AG10803 (cell line): ENCODE measurements around the gene CHRNA7.

Source experiments
- DNase-seq: peaks from one replicate; pipeline ENCODE4 v3.0.0; 2010; ENCODE audit warnings: low read depth
- H3K4me3 ChIP-seq: 2 replicates; pipeline ENCODE4 v1.5.1; 2011; ENCODE audit warnings: mild to moderate bottlenecking, low read length, control low read depth
- TF ChIP-seq, protein P1 (sequence below): conservative IDR thresholded peaks from 2 replicates; pipeline ENCODE4 v1.5.1; 2011; ENCODE audit warnings: mild to moderate bottlenecking, low read length, control low read depth, inconsistent platforms

Gene CHRNA7

DNA sequence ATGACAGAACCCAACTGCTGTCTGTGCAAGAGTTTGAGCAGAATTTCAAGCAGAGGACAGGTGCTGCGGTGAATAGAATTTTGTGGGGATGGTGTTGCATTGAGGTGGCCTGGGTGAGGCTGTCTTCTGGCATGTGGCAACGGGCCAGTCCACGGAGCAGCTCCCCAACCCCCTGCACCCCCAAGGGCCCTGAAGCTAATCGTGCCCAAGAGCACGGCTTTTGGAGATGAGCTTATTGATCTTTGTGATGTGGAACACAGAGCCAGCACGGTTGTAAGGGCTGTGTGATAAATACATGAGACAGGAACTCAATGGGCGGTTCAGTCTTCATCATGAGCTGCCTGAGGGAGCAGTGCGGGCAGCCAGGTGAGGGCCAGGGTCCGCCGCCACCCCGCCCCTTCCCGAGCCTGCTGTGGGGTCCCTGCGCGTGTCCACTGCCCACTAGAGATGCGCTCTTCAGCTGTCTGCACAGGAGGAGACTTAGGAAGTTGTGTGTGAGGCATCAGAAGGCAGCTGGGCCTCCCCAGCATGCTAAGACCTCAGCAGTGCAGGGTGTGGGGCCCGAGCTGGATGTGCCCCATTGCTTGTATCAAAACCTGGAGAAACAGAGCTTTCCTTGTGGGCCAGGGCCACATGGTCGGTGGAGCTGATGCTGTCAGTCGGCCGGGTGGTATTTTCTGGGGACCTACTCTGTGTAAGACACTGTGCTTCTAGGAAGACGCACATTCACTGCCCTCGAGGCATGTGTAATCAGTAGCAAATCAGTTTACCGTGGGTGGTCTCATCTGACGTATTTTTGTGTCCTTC lies 90.5 kb downstream of the CHRNA7 start:
- TF ChIP-seq, protein P1, sequence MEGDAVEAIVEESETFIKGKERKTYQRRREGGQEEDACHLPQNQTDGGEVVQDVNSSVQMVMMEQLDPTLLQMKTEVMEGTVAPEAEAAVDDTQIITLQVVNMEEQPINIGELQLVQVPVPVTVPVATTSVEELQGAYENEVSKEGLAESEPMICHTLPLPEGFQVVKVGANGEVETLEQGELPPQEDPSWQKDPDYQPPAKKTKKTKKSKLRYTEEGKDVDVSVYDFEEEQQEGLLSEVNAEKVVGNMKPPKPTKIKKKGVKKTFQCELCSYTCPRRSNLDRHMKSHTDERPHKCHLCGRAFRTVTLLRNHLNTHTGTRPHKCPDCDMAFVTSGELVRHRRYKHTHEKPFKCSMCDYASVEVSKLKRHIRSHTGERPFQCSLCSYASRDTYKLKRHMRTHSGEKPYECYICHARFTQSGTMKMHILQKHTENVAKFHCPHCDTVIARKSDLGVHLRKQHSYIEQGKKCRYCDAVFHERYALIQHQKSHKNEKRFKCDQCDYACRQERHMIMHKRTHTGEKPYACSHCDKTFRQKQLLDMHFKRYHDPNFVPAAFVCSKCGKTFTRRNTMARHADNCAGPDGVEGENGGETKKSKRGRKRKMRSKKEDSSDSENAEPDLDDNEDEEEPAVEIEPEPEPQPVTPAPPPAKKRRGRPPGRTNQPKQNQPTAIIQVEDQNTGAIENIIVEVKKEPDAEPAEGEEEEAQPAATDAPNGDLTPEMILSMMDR: no peak
- no peak for DNase-seq
- no peak overlapping the region for H3K4me3 ChIP-seq

DNA sequence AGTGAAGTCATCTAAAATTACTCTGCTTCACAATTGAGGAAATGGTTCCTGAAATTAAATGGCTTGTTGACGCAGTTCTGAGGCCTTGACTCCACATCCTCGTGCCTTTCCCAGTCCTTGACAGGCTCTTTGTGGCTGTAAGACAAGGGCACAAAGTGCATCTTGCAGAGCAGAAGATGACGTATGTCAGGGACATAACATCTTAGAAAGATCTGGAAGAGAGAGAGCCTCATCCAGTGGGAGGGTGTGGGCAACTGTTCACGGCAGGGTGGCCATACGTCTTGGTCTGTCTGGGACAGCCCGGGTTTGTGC lies 91.0 kb downstream of the CHRNA7 start:
- DNase-seq: no peak
- TF ChIP-seq, protein P1: no peak
- H3K4me3 ChIP-seq: no peak overlapping the region

DNA sequence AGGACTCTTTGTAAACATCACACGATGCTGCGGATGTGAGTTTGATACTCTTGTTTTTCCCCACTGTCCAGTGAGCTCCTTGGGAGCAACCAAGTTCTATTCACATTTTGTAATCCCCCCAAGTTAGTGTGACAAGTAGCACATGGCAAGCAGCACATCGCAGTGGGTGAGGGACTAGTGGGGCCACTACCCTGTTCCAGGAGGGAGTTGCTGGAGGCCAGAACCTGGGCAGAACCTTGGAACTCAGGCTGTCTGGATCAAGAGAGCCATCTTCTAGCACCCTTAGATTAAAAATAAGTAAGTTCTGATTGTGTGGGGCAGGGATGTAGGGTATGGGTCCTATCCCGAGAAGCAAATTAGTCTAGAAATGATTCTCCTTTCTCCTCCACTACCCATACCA lies 91.7 kb downstream of the CHRNA7 start:
- no peak for DNase-seq
- H3K4me3 ChIP-seq: no peak overlapping the region
- TF ChIP-seq, protein P1: no peak

DNA sequence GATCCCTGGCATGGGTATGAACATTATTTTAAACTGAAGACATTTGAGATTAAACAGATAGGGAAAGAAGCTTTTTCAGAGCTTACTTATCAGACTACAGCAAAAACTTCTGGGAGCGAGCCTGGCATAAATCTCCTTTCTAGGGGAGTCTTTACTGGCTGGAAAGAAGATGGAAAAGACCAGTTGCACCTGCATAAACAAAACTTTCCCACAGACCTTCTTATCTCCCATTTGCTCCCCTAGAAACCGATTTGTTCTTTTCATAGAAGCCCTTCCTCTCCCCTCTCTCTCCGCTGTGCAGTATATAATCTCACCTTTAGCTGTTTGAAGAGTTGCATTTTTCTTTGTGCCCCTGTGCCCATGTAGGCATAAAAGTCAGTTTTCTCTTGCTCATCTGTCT lies 93.2 kb downstream of the CHRNA7 start:
- no peak for DNase-seq
- TF ChIP-seq, protein P1: no peak
- H3K4me3 ChIP-seq: no peak overlapping the region

GRCh38 chr15:32124726-32125125 lies 94.4 kb downstream of the CHRNA7 start:
- no peak overlapping the region for H3K4me3 ChIP-seq
- TF ChIP-seq, protein P1: no peak
- no peak for DNase-seq

GRCh38 chr15:32125595-32125994 lies 95.3 kb downstream of the CHRNA7 start:
- TF ChIP-seq, protein P1: no peak
- DNase-seq: no peak
- no peak overlapping the region for H3K4me3 ChIP-seq

DNA sequence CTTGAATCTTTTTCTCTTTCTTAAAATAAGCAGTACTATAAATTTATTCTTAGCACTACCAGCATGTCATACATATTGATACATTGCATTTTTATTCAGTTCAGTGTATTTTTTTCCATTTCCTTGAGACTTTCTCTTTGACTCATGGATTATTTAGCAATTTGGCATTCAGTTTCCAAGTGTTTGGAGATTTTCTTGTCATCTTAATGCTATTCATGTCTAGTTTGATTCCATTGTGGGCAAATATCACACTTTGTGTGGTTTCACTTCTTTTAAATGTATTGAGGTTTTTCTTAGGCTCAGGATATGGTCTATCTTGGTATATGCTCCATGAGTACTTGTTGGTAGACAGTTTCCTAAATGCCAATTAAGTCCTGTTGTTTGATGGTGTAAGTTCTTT lies 99.5 kb downstream of the CHRNA7 start:
- TF ChIP-seq, protein P1: no peak
- no peak for DNase-seq
- H3K4me3 ChIP-seq: no peak overlapping the region
